ENCODE measurements around the gene IGFBP4. TPM values are rescaled to one million over a fixed set of nuclear protein-coding genes. Genes with fewer than 3 reads are reported as not detected.
A peak's percentile ranks its signal among the peaks of the same experiment; 100 is the strongest.

IGFBP4 gene
- total and polyA plus RNA-seq, 2 of the 13 experiments (the other 11 are each of a cell fraction or from before 2014, with no cell fraction given) = 4.1 to 49.0 TPM

DNA sequence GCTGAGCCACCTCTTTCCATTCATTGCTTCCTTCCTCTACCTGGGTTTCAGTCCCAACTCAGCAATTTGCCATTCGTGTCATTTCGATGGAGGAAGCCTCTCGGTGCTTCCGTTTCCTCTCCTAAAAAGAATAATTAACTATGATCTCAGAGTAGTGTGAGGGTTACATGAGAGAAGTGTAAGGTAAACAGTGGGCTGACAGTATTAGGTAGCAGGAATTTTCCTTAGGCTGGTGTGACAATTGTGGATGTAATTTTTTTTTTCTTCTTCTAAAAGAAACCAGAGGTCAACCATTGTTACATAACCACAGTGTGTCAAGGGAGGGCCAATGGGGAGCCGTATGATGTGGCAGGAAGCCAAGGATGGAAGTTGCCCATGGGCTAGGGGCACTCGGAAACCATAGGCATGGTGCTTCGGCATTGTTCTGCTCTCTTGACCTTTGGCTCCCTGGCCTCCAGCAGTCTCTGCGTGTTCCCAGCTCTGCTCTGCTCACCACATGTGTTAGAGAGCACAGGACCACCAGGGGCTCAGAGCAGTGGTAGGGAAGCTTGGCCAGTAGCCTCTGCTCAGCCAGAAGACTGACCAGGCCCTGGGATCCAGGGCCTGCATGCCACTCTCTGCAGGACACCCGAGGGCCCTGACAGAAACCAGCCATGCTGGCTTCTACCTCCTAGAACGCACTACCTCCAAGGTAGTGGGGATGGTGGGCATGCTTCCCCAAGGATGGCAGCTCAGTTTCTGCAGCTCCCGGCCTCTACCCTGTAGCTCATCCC, 23.5 kb upstream of the IGFBP4 start (continued):
- TF ChIP-seq, protein P1, sequence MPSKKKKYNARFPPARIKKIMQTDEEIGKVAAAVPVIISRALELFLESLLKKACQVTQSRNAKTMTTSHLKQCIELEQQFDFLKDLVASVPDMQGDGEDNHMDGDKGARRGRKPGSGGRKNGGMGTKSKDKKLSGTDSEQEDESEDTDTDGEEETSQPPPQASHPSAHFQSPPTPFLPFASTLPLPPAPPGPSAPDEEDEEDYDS (CRISPR knock-in tag; IDR thresholded peaks at IDR 0.05) = peak; percentile 70
- TF ChIP-seq ZNF567 (CRISPR knock-in tag; IDR thresholded peaks at IDR 0.05; ENCODE audit: borderline replicate concordance) (no peak), ZBTB7A (CRISPR knock-in tag; IDR thresholded peaks at IDR 0.05) (peak; percentile 82), RFXAP (CRISPR knock-in tag; IDR thresholded peaks at IDR 0.05; ENCODE audit: borderline replicate concordance) (peak; percentile 45; the same call in 1 of the 2 replicates), ZNF121 (CRISPR knock-in tag; IDR thresholded peaks at IDR 0.05) (0 out of 2 replicates have a peak, but pooled peaks have one; percentile 31), HHEX (CRISPR knock-in tag; IDR thresholded peaks at IDR 0.05) (no peak; the same call in 1 of the 2 replicates), ZKSCAN8 (CRISPR knock-in tag; IDR thresholded peaks at IDR 0.05; ENCODE audit: borderline replicate concordance) (peak; percentile 93; the same call in 1 of the 2 replicates), NCOR1 (IDR thresholded peaks at IDR 0.05; ENCODE audit: borderline replicate concordance, low read length) (peak; percentile 78; the same call in 1 of the 2 replicates), HCFC1 (IDR thresholded peaks at IDR 0.05; ENCODE audit: low read depth, low read length) (no peak)
- TF ChIP-seq, protein P2, sequence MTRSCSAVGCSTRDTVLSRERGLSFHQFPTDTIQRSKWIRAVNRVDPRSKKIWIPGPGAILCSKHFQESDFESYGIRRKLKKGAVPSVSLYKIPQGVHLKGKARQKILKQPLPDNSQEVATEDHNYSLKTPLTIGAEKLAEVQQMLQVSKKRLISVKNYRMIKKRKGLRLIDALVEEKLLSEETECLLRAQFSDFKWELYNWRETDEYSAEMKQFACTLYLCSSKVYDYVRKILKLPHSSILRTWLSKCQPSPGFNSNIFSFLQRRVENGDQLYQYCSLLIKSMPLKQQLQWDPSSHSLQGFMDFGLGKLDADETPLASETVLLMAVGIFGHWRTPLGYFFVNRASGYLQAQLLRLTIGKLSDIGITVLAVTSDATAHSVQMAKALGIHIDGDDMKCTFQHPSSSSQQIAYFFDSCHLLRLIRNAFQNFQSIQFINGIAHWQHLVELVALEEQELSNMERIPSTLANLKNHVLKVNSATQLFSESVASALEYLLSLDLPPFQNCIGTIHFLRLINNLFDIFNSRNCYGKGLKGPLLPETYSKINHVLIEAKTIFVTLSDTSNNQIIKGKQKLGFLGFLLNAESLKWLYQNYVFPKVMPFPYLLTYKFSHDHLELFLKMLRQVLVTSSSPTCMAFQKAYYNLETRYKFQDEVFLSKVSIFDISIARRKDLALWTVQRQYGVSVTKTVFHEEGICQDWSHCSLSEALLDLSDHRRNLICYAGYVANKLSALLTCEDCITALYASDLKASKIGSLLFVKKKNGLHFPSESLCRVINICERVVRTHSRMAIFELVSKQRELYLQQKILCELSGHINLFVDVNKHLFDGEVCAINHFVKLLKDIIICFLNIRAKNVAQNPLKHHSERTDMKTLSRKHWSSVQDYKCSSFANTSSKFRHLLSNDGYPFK (CRISPR knock-in tag; IDR thresholded peaks at IDR 0.05; ENCODE audit: borderline replicate concordance) = no peak
- TF ChIP-seq, protein P3, sequence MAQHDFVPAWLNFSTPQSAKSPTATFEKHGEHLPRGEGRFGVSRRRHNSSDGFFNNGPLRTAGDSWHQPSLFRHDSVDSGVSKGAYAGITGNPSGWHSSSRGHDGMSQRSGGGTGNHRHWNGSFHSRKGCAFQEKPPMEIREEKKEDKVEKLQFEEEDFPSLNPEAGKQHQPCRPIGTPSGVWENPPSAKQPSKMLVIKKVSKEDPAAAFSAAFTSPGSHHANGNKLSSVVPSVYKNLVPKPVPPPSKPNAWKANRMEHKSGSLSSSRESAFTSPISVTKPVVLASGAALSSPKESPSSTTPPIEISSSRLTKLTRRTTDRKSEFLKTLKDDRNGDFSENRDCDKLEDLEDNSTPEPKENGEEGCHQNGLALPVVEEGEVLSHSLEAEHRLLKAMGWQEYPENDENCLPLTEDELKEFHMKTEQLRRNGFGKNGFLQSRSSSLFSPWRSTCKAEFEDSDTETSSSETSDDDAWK (CRISPR knock-in tag; IDR thresholded peaks at IDR 0.05) = no peak
- TF ChIP-seq, protein P4, sequence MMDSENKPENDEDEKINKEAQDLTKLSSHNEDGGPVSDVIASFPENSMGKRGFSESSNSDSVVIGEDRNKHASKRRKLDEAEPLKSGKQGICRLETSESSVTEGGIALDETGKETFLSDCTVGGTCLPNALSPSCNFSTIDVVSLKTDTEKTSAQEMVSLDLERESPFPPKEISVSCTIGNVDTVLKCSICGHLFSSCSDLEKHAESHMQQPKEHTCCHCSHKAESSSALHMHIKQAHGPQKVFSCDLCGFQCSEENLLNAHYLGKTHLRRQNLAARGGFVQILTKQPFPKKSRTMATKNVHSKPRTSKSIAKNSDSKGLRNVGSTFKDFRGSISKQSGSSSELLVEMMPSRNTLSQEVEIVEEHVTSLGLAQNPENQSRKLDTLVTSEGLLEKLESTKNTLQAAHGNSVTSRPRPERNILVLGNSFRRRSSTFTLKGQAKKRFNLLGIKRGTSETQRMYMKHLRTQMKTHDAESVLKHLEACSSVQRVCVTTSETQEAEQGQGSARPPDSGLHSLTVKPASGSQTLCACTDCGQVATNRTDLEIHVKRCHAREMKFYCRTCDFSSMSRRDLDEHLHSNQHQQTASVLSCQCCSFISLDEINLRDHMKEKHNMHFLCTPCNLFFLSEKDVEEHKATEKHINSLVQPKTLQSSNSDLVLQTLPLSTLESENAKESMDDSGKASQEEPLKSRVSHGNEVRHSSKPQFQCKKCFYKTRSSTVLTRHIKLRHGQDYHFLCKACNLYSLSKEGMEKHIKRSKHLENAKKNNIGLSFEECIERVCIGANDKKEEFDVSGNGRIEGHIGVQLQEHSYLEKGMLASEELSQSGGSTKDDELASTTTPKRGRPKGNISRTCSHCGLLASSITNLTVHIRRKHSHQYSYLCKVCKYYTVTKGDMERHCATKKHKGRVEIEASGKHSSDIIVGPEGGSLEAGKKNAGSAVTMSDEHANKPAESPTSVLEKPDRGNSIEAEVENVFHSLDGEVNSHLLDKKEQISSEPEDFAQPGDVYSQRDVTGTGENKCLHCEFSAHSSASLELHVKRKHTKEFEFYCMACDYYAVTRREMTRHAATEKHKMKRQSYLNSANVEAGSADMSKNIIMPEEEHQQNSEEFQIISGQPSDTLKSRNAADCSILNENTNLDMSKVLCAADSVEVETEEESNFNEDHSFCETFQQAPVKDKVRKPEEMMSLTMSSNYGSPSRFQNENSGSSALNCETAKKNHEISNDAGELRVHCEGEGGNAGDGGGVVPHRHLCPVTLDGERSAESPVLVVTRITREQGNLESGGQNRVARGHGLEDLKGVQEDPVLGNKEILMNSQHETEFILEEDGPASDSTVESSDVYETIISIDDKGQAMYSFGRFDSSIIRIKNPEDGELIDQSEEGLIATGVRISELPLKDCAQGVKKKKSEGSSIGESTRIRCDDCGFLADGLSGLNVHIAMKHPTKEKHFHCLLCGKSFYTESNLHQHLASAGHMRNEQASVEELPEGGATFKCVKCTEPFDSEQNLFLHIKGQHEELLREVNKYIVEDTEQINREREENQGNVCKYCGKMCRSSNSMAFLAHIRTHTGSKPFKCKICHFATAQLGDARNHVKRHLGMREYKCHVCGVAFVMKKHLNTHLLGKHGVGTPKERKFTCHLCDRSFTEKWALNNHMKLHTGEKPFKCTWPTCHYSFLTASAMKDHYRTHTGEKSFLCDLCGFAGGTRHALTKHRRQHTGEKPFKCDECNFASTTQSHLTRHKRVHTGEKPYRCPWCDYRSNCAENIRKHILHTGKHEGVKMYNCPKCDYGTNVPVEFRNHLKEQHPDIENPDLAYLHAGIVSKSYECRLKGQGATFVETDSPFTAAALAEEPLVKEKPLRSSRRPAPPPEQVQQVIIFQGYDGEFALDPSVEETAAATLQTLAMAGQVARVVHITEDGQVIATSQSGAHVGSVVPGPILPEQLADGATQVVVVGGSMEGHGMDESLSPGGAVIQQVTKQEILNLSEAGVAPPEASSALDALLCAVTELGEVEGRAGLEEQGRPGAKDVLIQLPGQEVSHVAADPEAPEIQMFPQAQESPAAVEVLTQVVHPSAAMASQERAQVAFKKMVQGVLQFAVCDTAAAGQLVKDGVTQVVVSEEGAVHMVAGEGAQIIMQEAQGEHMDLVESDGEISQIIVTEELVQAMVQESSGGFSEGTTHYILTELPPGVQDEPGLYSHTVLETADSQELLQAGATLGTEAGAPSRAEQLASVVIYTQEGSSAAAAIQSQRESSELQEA (CRISPR knock-in tag; IDR thresholded peaks at IDR 0.05; ENCODE audit: not compliant biosample characterization) = peak; percentile 32
- TF ChIP-seq, protein P5, sequence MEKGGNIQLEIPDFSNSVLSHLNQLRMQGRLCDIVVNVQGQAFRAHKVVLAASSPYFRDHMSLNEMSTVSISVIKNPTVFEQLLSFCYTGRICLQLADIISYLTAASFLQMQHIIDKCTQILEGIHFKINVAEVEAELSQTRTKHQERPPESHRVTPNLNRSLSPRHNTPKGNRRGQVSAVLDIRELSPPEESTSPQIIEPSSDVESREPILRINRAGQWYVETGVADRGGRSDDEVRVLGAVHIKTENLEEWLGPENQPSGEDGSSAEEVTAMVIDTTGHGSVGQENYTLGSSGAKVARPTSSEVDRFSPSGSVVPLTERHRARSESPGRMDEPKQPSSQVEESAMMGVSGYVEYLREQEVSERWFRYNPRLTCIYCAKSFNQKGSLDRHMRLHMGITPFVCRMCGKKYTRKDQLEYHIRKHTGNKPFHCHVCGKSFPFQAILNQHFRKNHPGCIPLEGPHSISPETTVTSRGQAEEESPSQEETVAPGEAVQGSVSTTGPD (CRISPR knock-in tag; IDR thresholded peaks at IDR 0.05) = no peak

Measured in HepG2 (cell line).